Measurements from ENCODE around the gene TMEM115. TPM values are rescaled to one million over a fixed set of nuclear protein-coding genes. Genes with fewer than 3 reads are reported as not detected.

The TMEM115 gene
- total and polyA plus RNA-seq, 7 donors: 20.4 to 49.6 (median 29.1) TPM

DNA sequence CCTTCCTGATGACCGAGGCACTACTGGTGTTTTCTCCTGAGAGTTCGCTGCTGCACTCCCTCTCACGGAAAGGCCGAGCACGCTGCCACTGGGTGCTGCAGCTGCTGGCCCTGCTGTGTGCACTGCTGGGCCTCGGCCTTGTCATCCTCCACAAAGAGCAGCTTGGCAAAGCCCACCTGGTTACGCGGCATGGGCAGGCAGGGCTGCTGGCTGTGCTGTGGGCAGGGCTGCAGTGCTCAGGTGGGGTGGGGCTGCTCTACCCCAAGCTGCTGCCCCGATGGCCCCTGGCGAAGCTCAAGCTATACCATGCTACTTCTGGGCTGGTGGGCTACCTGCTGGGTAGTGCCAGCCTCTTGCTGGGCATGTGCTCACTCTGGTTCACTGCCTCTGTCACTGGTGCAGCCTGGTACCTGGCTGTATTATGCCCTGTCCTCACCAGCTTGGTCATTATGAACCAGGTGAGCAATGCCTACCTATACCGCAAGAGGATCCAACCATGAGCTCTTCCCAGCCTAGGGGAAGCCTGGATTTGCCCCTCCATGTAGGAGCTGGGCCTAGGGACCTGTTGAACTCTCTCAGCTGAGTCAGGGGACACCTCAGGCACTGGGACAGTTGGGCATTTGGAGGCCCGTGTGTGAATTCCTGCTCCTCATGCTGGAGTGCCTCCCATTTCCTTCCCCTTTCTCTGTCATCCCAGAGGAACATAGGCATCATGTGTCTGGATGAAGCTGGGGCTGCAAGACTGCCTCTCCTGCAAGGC lies 5.9 kb downstream of the TMEM115 start:
- no peak overlapping the region for H3K4me3 ChIP-seq
- no peak overlapping the region for H3K27ac ChIP-seq
- no peaks in the 10 kb centered on the region for H3K9me3 ChIP-seq
- no peak for ATAC-seq
- intact Hi-C loops (cut with DNase I): no loop called here
- WGBS, 3 donors: 64 to 80% (median 68%) methylated on average over 12 of the region's 12 CpGs
- peaks cover 5 to 55% of the 10 kb centered on the region in 2 donors for H3K36me3 ChIP-seq (ENCODE audit: insufficient read depth in 1 of 2, low read depth in 1 of 2)
- DNase-seq: no peak
- TF ChIP-seq, protein P1, sequence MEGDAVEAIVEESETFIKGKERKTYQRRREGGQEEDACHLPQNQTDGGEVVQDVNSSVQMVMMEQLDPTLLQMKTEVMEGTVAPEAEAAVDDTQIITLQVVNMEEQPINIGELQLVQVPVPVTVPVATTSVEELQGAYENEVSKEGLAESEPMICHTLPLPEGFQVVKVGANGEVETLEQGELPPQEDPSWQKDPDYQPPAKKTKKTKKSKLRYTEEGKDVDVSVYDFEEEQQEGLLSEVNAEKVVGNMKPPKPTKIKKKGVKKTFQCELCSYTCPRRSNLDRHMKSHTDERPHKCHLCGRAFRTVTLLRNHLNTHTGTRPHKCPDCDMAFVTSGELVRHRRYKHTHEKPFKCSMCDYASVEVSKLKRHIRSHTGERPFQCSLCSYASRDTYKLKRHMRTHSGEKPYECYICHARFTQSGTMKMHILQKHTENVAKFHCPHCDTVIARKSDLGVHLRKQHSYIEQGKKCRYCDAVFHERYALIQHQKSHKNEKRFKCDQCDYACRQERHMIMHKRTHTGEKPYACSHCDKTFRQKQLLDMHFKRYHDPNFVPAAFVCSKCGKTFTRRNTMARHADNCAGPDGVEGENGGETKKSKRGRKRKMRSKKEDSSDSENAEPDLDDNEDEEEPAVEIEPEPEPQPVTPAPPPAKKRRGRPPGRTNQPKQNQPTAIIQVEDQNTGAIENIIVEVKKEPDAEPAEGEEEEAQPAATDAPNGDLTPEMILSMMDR (IDR thresholded peaks at IDR 0.05): no peak
- no peaks in the 10 kb centered on the region for H3K27me3 ChIP-seq (ENCODE audit: insufficient read depth in 3 of 3, low read length in 2 of 3)
- peaks cover 62% of the 10 kb centered on the region for H3K4me1 ChIP-seq

DNA sequence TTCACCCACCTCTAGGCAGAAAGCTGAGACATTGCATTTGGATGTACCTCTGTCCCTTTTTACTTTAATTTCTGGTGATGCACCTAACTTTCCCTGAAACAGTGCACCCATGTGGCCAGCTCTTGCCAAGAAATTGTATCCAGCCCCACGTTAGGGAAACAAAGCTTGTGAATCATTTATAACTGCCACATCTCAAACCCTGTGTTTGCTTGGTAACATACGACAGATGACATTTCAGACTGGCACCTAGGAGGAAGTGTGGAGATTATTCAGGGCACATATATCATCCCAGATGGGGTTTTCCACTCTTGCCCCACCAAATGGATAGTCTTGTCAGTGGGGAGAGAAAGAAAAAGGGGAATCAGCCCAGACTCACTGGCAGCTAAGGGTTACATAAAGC lies 6.5 kb downstream of the TMEM115 start:
- TF ChIP-seq, protein P1 (IDR thresholded peaks at IDR 0.05): no peak
- DNase-seq (no peak), ATAC-seq (no peak)
- Histone ChIP-seq H3K36me3 (ENCODE audit: insufficient read depth in 1 of 2, low read depth in 1 of 2) (peaks cover 5 to 54% of the 10 kb centered on the region in 2 donors), H3K27ac (no peak overlapping the region), H3K4me3 (no peak overlapping the region), H3K9me3 (no peaks in the 10 kb centered on the region), H3K4me1 (peaks cover 60% of the 10 kb centered on the region), H3K27me3 (ENCODE audit: insufficient read depth in 3 of 3, low read length in 2 of 3) (no peaks in the 10 kb centered on the region)
- intact Hi-C loops (cut with DNase I): no loop called here
- whole genome bisulfite sequencing, 3 donors: 19 to 36% (median 19%) methylated on average over 2 of the region's 2 CpGs

DNA sequence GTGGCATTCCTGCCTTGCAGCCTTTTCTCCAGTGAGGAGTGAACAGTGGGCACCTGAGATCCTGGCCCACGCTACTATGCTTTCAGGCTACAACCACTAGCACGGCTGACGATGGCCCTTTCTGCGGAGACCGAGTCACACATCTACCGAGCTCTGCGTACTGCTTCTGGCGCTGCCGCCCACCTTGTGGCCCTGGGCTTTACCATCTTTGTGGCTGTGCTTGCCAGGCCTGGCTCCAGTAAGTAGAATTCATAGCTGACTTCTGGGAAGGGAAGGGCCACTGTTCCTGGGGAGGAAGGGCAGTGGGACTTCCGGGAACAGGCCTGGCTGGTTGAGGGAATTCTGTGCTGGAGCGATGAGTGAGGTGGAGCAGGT lies 8.0 kb downstream of the TMEM115 start:
- H3K4me1 ChIP-seq: peaks cover 46% of the 10 kb centered on the region
- DNase-seq (no peak), ATAC-seq (no peak)
- H3K27ac ChIP-seq: peak overlapping the region; percentile 97
- intact Hi-C loops (cut with DNase I): no loop called here
- peak overlapping the region; percentile 92 for H3K4me3 ChIP-seq
- 40 to 53% (median 44%) methylated on average over 11 of the region's 11 CpGs for WGBS, 3 donors
- TF ChIP-seq, protein P1 (IDR thresholded peaks at IDR 0.05): no peak
- H3K36me3 ChIP-seq (ENCODE audit: insufficient read depth in 1 of 2, low read depth in 1 of 2): peaks cover 5 to 56% of the 10 kb centered on the region in 2 donors
- no peaks in the 10 kb centered on the region for H3K9me3 ChIP-seq
- H3K27me3 ChIP-seq (ENCODE audit: insufficient read depth in 3 of 3, low read length in 2 of 3): no peaks in the 10 kb centered on the region

DNA sequence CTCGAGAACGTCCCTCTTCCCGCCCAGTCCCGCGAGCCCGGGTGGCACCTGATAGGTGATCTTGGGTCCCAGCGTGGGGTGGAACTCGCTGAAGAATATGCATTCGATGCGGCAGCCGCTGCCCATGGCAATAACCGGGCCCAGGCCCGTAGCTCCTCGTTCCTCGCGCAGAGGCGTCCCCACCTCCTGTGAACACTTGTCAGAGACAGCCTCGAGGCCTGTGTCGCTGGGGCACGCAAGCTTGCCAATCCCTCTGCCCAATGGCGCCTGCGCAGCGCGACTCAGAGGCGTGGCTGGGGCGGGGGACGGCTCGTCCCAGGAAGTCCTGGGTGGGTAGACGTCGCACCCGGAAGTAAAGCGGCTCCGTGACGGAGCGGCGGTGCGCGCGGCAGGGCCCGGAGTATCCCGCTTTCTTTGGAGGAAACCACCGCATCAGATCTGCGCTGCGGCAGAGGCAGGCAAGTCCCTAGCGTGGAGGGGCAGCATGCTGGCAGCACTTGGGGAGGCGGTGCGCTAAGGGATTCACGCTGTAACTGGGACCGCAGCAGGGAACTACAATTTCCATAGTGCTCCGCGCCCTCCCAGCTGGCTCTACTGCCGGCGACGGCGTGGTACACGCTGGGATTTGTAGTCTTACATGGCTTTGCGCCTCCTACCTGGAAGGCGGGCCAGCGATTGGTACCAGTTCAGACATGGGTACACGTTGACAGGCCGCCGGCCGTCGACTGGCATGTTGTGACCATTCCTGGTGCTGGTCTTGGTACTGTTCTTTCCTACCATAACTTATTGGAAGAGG lies 8.6 kb downstream of the TMEM115 start, which contains the start of the genes CYB561D2 and NPRL2:
Gene CYB561D2, plus strand, starts transcription at position 336 of the 796 bp plus-strand sequence. CDS start 572 bp downstream, outside the sequence.
Gene NPRL2, minus strand, starts transcription at position 249 of the 796 bp plus-strand sequence. Its CDS starts 123 bp downstream, at position 126.
- peaks cover 43% of the 10 kb centered on the region for H3K4me1 ChIP-seq
- TF ChIP-seq, protein P1 (IDR thresholded peaks at IDR 0.05): no peak
- ATAC-seq: peak; percentile 94 to 96 (median 94)
- H3K27me3 ChIP-seq (ENCODE audit: insufficient read depth in 3 of 3, low read length in 2 of 3): no peaks in the 10 kb centered on the region
- peak within 1 kb of the TSS; percentile 92 for H3K4me3 ChIP-seq
- intact Hi-C loops (cut with DNase I): no loop called here
- H3K36me3 ChIP-seq (ENCODE audit: insufficient read depth in 1 of 2, low read depth in 1 of 2): peaks cover 5 to 50% of the 10 kb centered on the region in 2 donors
- WGBS, 3 donors: 0 to 1% (median 1%) methylated on average over 63 to 64 of the region's 64 CpGs
- peak; percentile 98 to 99 for DNase-seq
- H3K9me3 ChIP-seq: no peaks in the 10 kb centered on the region
- peak within 1 kb of the TSS; percentile 97 for H3K27ac ChIP-seq

All from psoas muscle (tissue), 8 donors.